Measurements from ENCODE around the gene RIBC2.

DNA sequence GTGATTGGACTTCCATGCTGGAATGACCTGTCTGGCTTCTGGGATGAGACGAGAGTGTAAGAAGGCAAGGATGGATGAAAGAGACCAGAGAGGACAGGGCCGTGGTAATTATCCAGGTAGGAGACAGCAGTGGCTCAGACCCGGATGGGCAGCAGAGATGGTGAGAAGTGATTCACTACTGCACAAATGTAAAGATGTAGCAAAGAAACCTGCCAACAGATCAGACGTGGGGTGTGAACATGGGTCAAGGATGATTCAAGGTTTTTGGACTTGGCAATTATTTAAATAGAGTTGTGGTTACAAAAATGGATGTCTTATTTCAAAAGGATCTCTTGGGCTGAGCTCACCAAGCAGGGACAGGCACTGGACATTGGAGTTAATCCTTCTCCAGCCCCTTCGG is 32.7 kb downstream of the RIBC2 start:
- TF ChIP-seq ZNF565 (CRISPR knock-in tag; conservative IDR thresholded peaks at IDR 0.05; ENCODE audit: low read depth) (no peak), RARB (CRISPR knock-in tag; IDR thresholded peaks at IDR 0.05) (no peak), ZFP3 (CRISPR knock-in tag; IDR thresholded peaks at IDR 0.05) (no peak), PPARA (CRISPR knock-in tag; IDR thresholded peaks at IDR 0.05; ENCODE audit: borderline replicate concordance) (no peak), BACH2 (CRISPR knock-in tag; IDR thresholded peaks at IDR 0.05; ENCODE audit: borderline replicate concordance) (no peak), ZNF70 (CRISPR knock-in tag; IDR thresholded peaks at IDR 0.05) (no peak), GLIS3 (CRISPR knock-in tag; IDR thresholded peaks at IDR 0.05) (no peak), ESRRG (CRISPR knock-in tag; IDR thresholded peaks at IDR 0.05) (no peak), ZFP30 (CRISPR knock-in tag; IDR thresholded peaks at IDR 0.05) (no peak)
- TF ChIP-seq, protein P1, sequence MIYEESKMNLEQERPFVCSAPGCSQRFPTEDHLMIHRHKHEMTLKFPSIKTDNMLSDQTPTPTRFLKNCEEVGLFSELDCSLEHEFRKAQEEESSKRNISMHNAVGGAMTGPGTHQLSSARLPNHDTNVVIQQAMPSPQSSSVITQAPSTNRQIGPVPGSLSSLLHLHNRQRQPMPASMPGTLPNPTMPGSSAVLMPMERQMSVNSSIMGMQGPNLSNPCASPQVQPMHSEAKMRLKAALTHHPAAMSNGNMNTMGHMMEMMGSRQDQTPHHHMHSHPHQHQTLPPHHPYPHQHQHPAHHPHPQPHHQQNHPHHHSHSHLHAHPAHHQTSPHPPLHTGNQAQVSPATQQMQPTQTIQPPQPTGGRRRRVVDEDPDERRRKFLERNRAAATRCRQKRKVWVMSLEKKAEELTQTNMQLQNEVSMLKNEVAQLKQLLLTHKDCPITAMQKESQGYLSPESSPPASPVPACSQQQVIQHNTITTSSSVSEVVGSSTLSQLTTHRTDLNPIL (CRISPR knock-in tag; IDR thresholded peaks at IDR 0.05; ENCODE audit: low read depth), result no peak
- TF ChIP-seq, protein P2, sequence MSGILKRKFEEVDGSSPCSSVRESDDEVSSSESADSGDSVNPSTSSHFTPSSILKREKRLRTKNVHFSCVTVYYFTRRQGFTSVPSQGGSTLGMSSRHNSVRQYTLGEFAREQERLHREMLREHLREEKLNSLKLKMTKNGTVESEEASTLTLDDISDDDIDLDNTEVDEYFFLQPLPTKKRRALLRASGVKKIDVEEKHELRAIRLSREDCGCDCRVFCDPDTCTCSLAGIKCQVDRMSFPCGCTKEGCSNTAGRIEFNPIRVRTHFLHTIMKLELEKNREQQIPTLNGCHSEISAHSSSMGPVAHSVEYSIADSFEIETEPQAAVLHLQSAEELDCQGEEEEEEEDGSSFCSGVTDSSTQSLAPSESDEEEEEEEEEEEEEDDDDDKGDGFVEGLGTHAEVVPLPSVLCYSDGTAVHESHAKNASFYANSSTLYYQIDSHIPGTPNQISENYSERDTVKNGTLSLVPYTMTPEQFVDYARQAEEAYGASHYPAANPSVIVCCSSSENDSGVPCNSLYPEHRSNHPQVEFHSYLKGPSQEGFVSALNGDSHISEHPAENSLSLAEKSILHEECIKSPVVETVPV (CRISPR knock-in tag; IDR thresholded peaks at IDR 0.05), result no peak
- TF ChIP-seq, protein P3, sequence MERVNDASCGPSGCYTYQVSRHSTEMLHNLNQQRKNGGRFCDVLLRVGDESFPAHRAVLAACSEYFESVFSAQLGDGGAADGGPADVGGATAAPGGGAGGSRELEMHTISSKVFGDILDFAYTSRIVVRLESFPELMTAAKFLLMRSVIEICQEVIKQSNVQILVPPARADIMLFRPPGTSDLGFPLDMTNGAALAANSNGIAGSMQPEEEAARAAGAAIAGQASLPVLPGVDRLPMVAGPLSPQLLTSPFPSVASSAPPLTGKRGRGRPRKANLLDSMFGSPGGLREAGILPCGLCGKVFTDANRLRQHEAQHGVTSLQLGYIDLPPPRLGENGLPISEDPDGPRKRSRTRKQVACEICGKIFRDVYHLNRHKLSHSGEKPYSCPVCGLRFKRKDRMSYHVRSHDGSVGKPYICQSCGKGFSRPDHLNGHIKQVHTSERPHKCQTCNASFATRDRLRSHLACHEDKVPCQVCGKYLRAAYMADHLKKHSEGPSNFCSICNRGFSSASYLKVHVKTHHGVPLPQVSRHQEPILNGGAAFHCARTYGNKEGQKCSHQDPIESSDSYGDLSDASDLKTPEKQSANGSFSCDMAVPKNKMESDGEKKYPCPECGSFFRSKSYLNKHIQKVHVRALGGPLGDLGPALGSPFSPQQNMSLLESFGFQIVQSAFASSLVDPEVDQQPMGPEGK (CRISPR knock-in tag; IDR thresholded peaks at IDR 0.05; ENCODE audit: borderline replicate concordance), result no peak
